ENCODE measurements around the gene MT3. TPM values are rescaled to one million over a fixed set of nuclear protein-coding genes. Genes with fewer than 3 reads are reported as not detected.

The MT3 gene
- total RNA-seq, 1 donor from 2014 or later = not detected

- H3K4me1 Mint-ChIP-seq = peaks cover 13% of the 10 kb centered on the region
- H3K36me3 Mint-ChIP-seq = no peaks in the 10 kb centered on the region
- peaks cover 60% of the 10 kb centered on the region for H3K27me3 Mint-ChIP-seq (ENCODE audit: low read depth)
- peak overlapping the region; percentile 67 for H3K27ac Mint-ChIP-seq
- H3K9me3 Mint-ChIP-seq = peaks cover 7% of the 10 kb centered on the region
- no peak for TF ChIP-seq CTCF (IDR thresholded peaks at IDR 0.05; ENCODE audit: unreplicated experiment)
- no peak for DNase-seq (ENCODE audit: low spot score in 2 of 2, unreplicated experiment in 2 of 2)
- H3K4me3 Mint-ChIP-seq = no peak overlapping the region
Measured at GRCh38 chr16:56583351-56584168, 5.8 kb upstream of the MT3 start.

GRCh38 chr16:56584276-56584675, 5.1 kb upstream of the MT3 start:
- H3K27ac Mint-ChIP-seq = no peak overlapping the region
- DNase-seq (ENCODE audit: low spot score in 2 of 2, unreplicated experiment in 2 of 2) = no peak
- peaks cover 68% of the 10 kb centered on the region for H3K27me3 Mint-ChIP-seq (ENCODE audit: low read depth)
- H3K36me3 Mint-ChIP-seq = no peaks in the 10 kb centered on the region
- H3K4me1 Mint-ChIP-seq = peaks cover 16% of the 10 kb centered on the region
- H3K9me3 Mint-ChIP-seq = no peaks in the 10 kb centered on the region
- no peak for TF ChIP-seq CTCF (IDR thresholded peaks at IDR 0.05; ENCODE audit: unreplicated experiment)
- H3K4me3 Mint-ChIP-seq = no peak overlapping the region

GRCh38 chr16:56588781-56589140, 567 bp upstream of the MT3 start:
- Mint-ChIP-seq H3K27me3 (ENCODE audit: low read depth) (peaks cover 98% of the 10 kb centered on the region), H3K36me3 (no peaks in the 10 kb centered on the region), H3K9me3 (peaks cover 3% of the 10 kb centered on the region), H3K27ac (no peak overlapping the region), H3K4me1 (peaks cover 12% of the 10 kb centered on the region), H3K4me3 (peak overlapping the region; percentile 66)
- no peak for TF ChIP-seq CTCF (IDR thresholded peaks at IDR 0.05; ENCODE audit: unreplicated experiment)
- no peak for DNase-seq (ENCODE audit: low spot score in 2 of 2, unreplicated experiment in 2 of 2)

- H3K27ac Mint-ChIP-seq = no peak overlapping the region
- peaks cover 9% of the 10 kb centered on the region for H3K9me3 Mint-ChIP-seq
Measured at GRCh38 chr16:56591377-56592060, 2.2 kb downstream of the MT3 start.

More at GRCh38 chr16:56591377-56592060, 2.2 kb downstream of the MT3 start:
- Mint-ChIP-seq H3K4me1 (peaks cover 10% of the 10 kb centered on the region), H3K27me3 (ENCODE audit: low read depth) (peaks cover 85% of the 10 kb centered on the region), H3K36me3 (no peaks in the 10 kb centered on the region), H3K4me3 (no peak overlapping the region)
- no peak for DNase-seq (ENCODE audit: low spot score in 2 of 2, unreplicated experiment in 2 of 2)
- no peak for TF ChIP-seq CTCF (IDR thresholded peaks at IDR 0.05; ENCODE audit: unreplicated experiment)
